ENCODE results near the gene PLIN4.

PLIN4 gene

GRCh38 chr19:4507150-4507452 lies 11.2 kb downstream of the PLIN4 start:
- DNase-seq (ENCODE audit: low read depth): no peak

- no peak for DNase-seq (ENCODE audit: low read depth)
Observed at GRCh38 chr19:4506449-4507149, 11.7 kb downstream of the PLIN4 start.

- DNase-seq (ENCODE audit: low read depth): no peak
Observed at GRCh38 chr19:4505570-4506448, 12.5 kb downstream of the PLIN4 start.

- no peak for DNase-seq (ENCODE audit: low read depth)
Observed at GRCh38 chr19:4504891-4505569, 13.3 kb downstream of the PLIN4 start.

GRCh38 chr19:4504297-4504701 lies 14.0 kb downstream of the PLIN4 start:
- DNase-seq (ENCODE audit: low read depth): no peak

GRCh38 chr19:4503825-4504170 lies 14.5 kb downstream of the PLIN4 start:
- no peak for DNase-seq (ENCODE audit: low read depth)

- DNase-seq (ENCODE audit: low read depth): no peak
Observed at GRCh38 chr19:4503132-4503824, 15.0 kb downstream of the PLIN4 start.

- no peak for DNase-seq (ENCODE audit: low read depth)
Observed at GRCh38 chr19:4502282-4503131, 15.8 kb downstream of the PLIN4 start.

- DNase-seq (ENCODE audit: low read depth): no peak
Observed at GRCh38 chr19:4501691-4502090, 16.6 kb downstream of the PLIN4 start.

- DNase-seq (ENCODE audit: low read depth): no peak
Observed at GRCh38 chr19:4500841-4501591, 17.3 kb downstream of the PLIN4 start.

- no peak for DNase-seq (ENCODE audit: low read depth)
Observed at GRCh38 chr19:4499855-4500254, 18.4 kb downstream of the PLIN4 start.

- no peak for DNase-seq (ENCODE audit: low read depth)
Observed at GRCh38 chr19:4499318-4499717, 19.0 kb downstream of the PLIN4 start.

- DNase-seq (ENCODE audit: low read depth): no peak
Observed at GRCh38 chr19:4498694-4499093, 19.6 kb downstream of the PLIN4 start.

GRCh38 chr19:4497770-4498389 lies 20.4 kb downstream of the PLIN4 start:
- no peak for DNase-seq (ENCODE audit: low read depth)

GRCh38 chr19:4496304-4496703 lies 22.0 kb downstream of the PLIN4 start:
- no peak for DNase-seq (ENCODE audit: low read depth)

- DNase-seq (ENCODE audit: low read depth): no peak
Observed at GRCh38 chr19:4495471-4495870, 22.8 kb downstream of the PLIN4 start.

- DNase-seq (ENCODE audit: low read depth): no peak
Observed at GRCh38 chr19:4494691-4495064, 23.6 kb downstream of the PLIN4 start.

- DNase-seq (ENCODE audit: low read depth): no peak
Observed at GRCh38 chr19:4493929-4494690, 24.2 kb downstream of the PLIN4 start.

GRCh38 chr19:4493104-4493928 lies 25.0 kb downstream of the PLIN4 start:
- DNase-seq (ENCODE audit: low read depth): no peak
